ENCODE data around the gene FOXE3.

Gene FOXE3

GRCh38 chr1:47403321-47403910, 12.7 kb upstream of the FOXE3 start:
- Histone ChIP-seq H3K27me3 (ENCODE audit: insufficient read depth, low read depth, severe bottlenecking) (no peaks in the 10 kb centered on the region), H3K9me3 (ENCODE audit: severe bottlenecking) (no peaks in the 10 kb centered on the region), H3K4me3 (ENCODE audit: low read depth, low read length) (no peak overlapping the region), H3K27ac (no peak overlapping the region), H3K36me3 (no peaks in the 10 kb centered on the region)
- TF ChIP-seq CTCF (IDR thresholded peaks at IDR 0.05; ENCODE audit: low read depth, low read length): no peak
- DNase-seq: no peak

- DNase-seq: no peak
- TF ChIP-seq CTCF (IDR thresholded peaks at IDR 0.05; ENCODE audit: low read depth, low read length): no peak
Observed at GRCh38 chr1:47405697-47406096, 10.4 kb upstream of the FOXE3 start.

GRCh38 chr1:47406966-47407365, 9.1 kb upstream of the FOXE3 start:
- Histone ChIP-seq H3K36me3 (no peaks in the 10 kb centered on the region), H3K27me3 (ENCODE audit: insufficient read depth, low read depth, severe bottlenecking) (no peaks in the 10 kb centered on the region), H3K4me3 (ENCODE audit: low read depth, low read length) (no peak overlapping the region), H3K27ac (no peak overlapping the region), H3K9me3 (ENCODE audit: severe bottlenecking) (no peaks in the 10 kb centered on the region)
- no peak for TF ChIP-seq CTCF (IDR thresholded peaks at IDR 0.05; ENCODE audit: low read depth, low read length)
- no peak for DNase-seq

More at GRCh38 chr1:47405697-47406096, 10.4 kb upstream of the FOXE3 start:
- Histone ChIP-seq H3K9me3 (ENCODE audit: severe bottlenecking) (no peaks in the 10 kb centered on the region), H3K27ac (no peak overlapping the region), H3K4me3 (ENCODE audit: low read depth, low read length) (no peak overlapping the region), H3K27me3 (ENCODE audit: insufficient read depth, low read depth, severe bottlenecking) (no peaks in the 10 kb centered on the region), H3K36me3 (no peaks in the 10 kb centered on the region)

- Histone ChIP-seq H3K4me3 (ENCODE audit: low read depth, low read length) (no peak overlapping the region), H3K27ac (no peak overlapping the region), H3K27me3 (ENCODE audit: insufficient read depth, low read depth, severe bottlenecking) (no peaks in the 10 kb centered on the region), H3K36me3 (no peaks in the 10 kb centered on the region), H3K9me3 (ENCODE audit: severe bottlenecking) (no peaks in the 10 kb centered on the region)
- peak; percentile 56 for DNase-seq
- no peak for TF ChIP-seq CTCF (IDR thresholded peaks at IDR 0.05; ENCODE audit: low read depth, low read length)
Observed at GRCh38 chr1:47407481-47407880, 8.6 kb upstream of the FOXE3 start.

- Histone ChIP-seq H3K27me3 (ENCODE audit: insufficient read depth, low read depth, severe bottlenecking) (no peaks in the 10 kb centered on the region), H3K4me3 (ENCODE audit: low read depth, low read length) (no peak overlapping the region), H3K27ac (no peak overlapping the region), H3K9me3 (ENCODE audit: severe bottlenecking) (no peaks in the 10 kb centered on the region), H3K36me3 (no peaks in the 10 kb centered on the region)
- TF ChIP-seq CTCF (IDR thresholded peaks at IDR 0.05; ENCODE audit: low read depth, low read length): no peak
- no peak for DNase-seq
Observed at GRCh38 chr1:47409311-47410067, 6.6 kb upstream of the FOXE3 start.
